Fibroblast of skin of left biceps (primary cell): Measurements from ENCODE around the gene IP6K3.
A peak's percentile ranks its signal among the peaks of the same experiment; 100 is the strongest.

Experiments
- DNase-seq, 2 experiments: peaks; one replicate each; pipeline ENCODE4 v3.0.0-alpha.2; 2013; ENCODE audit warnings: low read depth in 2 of 2

IP6K3 gene

DNA sequence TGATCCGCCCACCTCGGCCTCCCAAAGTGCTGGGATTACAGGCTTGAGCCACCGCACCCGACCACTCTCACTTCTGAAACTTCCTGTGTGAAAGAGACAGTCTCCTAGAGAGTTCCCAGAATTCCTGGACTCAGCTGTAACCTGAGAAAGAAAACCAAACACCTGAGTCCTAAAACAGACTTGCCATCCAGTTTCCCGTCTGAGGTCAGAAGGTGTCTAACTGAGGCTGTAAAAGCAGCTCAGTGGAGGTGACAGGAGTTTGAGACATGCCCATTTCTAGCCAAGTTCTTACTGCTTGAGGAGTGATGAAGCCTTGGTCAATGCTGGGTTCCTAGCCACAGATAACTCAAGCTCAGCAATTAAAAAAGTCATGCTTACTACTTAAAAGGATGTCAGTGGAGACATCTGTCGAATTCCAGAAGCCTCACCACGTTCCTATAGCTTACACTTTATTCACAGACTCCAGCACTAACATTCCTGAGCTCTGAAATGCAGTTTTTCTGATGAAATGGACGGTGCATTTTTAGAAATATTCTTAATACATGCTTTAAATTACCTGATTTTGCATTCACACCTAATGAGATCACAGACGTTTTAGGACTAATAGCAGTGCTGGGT lies 41.3 kb downstream of the IP6K3 start:
- peak; percentile 43 to 44 for DNase-seq

DNA sequence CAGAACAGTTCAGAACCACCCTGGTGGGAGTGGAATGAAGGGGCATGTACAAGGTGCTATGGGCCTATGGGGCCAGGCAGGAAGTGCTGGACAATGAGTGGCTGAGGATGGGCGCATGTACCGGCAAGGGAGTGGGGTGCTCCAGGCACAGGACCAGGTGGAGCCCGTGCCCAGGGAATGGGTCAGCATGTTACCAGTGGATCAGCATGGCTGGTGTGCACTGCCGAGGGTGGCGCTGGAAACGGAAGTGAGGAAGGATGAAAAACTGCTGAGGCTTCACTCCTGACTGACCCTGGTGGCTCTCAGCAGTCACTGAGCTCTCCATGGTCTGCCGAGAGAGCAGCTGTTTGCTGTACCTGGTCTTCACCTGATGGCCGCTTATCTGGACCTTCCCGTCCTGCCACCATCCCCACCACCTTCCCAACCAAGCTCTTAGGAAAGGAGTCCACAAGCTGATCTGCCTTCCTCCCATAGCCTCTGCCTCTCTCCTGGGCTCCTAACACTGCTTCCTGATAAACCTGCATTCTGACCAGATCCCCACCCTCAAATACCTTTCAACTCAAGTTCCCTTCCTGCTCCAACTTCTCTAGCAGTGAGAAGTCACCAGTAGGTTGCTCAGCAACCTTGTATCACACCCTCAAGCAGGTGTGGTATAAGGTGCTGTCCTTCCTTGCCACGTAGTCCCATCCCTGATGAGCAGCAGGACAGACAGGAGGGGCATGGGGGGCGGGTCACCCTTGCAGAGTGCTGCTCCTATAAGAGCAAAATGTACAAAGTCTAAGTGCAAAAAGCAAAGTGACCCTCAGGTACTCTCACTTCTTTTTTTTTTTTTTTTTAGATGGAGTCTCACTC lies 42.3 kb downstream of the IP6K3 start:
- DNase-seq: no peak

DNA sequence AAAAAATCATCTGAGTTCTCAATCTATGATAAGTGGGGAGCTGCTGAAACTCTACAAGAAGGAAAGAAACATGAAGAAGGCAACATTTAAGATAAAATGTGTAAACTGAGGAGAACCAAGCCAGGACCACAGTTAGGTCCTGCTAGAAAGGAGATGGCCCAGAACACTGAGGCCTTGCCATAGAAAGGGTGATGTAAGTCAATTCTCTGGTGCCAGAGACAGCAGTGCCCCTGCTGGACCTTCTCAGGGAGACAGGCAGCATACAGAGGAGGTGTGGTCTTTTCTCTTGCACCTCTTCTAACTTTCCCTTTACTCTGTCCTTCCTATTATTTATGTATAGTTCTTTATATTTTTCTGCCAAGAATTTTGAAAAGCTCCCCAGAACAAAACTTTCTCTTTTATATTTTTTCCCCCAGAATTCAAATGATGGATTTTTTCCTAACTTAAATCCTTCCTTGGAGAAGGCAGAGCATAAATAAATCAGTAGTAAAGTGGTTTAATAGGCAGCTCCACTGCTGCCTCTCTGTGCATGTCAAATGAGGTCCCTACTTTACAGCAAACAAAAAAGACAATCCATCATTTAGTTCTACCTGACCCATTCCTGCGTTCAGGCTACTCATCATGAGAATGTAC lies 44.2 kb downstream of the IP6K3 start:
- no peak for DNase-seq

DNA sequence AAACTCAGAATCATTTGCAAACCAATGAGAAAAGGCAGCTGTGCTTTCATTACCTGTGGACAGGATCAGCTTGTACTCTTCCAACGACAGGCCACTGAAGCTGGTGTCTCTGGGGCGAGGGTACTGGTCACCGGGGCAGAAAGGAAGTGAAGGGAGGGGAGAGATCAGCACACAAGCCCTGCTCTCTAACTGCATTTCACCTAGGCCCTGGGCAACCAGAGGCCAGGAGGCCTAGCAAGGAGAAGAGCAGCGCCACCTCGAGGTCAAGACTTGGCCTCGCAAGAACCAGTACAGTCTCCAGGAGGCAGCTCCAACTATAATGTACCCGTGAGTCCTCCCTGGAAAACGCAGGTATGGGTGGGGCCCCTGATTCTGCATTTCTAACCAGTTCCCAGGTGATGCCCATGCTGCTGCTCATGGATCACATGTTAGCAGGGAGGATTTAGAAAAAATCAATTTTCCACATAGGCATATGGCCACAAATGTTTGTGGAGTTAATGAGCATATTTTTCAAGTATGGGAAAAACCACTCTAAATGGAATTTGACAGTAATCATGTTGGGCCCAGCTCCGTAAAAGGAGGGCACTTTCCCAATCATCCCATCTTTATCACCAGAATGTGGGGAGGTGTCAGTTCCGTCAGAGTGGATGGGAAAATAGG lies 46.2 kb downstream of the IP6K3 start:
- DNase-seq: no peak

DNA sequence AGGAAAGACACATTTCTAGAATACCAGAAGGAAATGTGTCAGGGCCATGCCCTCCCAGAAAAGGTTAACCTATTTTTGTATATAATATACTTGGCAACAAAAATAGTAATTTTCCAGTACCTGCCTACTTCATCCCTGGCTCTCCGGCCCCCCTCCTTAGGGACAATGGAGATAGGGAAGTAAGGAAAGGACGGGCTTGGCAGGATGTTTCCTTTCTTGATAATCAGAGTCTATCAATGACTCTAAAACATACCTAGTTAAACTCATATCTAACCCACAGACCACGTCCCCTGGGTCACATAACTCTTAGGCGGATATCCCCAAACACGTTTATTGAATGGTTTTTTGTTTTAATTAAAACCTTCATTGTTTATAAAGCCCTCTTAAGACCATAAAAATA lies 47.0 kb downstream of the IP6K3 start:
- no peak for DNase-seq

DNA sequence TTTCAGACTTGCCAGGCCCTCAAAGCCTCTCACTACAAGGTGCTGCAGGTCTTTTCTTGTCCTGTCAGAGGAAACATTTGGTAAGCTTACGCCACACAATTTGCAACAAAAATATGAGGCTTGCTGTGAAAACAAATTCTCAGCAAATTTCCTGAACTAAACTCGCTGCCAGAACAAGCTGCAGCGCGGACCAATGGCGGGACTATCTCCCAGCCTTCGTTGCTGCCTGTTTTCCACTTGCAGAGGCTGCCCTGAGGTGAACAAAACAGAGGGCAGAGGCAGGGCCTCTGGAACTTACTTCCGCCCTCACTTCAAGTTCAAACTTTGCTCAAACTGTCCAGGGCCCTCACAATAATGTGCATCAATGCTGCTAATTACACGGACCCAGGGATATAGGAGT lies 47.6 kb downstream of the IP6K3 start:
- DNase-seq: no peak

DNA sequence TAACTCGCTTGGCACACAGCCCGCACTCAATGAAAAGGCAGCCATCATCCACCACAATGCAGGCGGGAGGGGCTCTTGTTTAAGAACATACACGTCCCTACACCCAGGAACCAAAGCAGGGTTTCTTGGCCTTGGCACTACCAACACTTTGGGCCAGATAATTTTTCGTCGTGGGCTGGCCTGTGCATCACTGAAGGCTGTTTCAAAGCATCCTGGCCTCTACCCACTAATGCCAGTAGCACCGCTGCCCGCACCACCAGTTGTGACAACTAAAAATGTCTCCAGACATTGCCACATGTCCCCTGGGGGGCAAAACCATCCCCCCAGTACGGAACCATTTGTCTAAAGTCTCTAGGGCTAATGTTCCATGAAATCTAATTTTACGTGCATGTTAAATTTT lies 48.2 kb downstream of the IP6K3 start:
- no peak for DNase-seq

DNA sequence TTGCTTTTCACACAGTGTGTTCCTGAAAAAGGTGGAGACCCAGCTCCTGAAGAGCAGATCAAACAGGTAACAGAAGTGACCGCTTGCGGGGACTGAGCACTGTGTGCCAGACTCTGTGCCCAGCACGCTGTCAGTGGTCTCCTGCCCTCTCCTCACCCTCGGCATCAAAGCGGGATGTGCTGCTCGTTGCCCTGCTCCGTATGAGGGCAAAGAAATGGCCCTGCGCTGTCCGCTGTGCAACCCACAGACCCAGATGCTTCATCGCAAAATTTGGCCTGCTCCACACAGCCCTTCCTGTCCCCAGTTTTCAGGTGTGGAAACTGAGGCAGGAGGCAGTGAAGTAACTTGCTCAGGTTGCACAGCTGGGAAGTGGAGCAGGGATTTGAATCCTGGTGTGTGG lies 48.9 kb downstream of the IP6K3 start:
- DNase-seq: no peak

DNA sequence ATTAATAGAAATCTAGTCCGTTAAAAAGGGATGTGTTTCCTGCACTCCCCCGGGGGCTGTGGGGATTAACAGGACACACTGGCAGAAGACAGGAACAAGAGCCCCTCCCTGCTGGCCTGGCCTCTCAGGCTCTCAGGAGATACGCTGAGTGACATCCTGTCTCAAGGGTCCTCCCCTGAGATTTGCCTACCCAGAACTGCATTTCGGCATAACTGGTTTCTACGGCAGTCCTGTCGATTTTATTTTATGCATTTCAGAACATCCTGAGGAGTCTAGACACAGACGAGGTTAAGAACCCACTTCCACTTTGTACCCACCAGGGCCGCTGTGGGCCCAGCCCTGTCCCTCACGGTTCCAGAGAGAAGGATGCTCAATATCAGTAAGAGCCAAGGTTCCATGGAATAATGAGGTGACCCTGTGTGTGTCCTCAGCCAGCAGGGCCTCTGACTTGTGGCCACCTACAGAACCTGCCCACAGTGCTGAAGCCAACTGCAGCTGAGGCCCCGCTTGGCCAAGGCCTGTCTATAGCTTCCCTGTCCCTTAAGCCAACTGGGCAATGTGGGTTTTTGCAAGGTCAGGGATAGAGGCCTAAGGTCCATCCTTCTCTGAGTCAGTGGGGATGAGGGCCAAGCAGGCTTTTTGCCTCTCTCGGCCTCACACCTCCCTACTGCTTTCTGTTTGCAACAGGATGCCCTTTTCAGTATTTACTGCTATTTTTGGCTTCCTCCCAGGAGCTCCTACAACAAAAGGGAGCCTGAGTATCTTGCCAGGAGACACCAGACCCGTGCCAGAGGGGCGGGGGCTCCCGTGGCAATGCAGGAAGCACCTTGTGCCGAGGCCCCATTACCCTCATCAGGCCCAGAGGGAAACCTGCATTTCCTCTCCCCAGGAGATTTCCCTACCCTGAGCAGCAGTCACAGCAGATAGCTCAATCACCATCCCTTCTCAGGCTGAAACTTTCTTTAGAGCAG lies 49.9 kb downstream of the IP6K3 start:
- no peak for DNase-seq

DNA sequence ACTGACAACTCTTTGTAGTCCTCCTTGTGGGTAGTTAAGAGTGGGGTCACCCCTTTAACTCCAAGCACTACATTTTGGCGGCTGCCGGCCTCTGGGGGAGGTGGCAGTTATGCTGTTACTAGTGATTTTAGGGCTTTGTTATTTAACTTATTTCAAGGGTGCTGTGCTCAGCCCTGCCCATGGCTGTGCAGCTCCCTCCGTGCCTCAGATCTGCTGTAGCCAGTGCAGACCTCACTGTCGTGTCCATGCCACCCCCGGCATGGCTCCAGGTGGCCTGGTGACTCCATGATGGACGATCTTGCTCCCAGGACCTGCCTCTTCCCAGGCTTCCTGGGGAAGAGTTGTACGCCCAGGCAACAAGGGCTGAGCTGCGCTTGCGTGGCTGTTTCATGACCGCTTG lies 50.6 kb downstream of the IP6K3 start:
- no peak for DNase-seq

DNA sequence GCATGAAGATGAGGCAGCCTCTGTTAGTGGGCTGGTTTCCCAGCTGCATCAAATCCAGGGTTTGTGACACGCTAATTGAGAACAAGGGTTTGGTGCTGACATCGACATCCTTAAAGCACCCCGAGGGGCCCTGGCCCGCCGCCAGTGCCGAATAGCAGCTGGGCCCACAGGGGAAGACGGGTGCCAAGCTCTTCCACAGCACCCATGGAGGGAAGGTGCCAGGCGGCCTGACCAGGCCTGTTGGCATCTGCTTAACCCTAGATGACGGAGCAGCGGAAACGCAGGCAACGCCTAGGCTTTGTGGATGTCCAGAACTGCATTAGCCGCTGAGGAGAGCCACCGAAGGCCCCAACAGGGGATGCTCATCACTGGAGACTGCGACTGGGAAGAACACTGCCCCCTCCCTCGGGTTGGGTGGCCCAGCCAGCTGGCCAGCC lies 51.2 kb downstream of the IP6K3 start:
- no peak for DNase-seq

DNA sequence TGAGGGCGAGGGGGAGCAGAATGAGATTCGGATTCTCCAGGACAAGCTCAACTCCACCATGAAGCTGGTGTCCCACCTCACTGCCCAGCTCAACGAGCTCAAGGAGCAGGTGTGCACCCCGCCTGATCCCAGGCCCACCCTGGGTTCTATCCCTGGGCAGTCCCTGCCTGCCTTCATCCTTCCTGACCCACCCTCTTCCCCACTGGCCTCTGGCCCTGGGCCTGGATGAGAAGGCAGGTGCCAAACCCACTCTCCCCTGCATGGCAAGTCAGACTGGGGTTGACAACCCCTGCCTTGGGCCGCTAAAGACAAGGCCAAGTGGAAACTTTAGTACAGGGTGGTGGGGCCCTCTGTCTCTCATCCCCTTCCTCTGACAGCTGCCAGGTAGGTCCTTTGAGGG lies 51.7 kb downstream of the IP6K3 start:
- no peak for DNase-seq

DNA sequence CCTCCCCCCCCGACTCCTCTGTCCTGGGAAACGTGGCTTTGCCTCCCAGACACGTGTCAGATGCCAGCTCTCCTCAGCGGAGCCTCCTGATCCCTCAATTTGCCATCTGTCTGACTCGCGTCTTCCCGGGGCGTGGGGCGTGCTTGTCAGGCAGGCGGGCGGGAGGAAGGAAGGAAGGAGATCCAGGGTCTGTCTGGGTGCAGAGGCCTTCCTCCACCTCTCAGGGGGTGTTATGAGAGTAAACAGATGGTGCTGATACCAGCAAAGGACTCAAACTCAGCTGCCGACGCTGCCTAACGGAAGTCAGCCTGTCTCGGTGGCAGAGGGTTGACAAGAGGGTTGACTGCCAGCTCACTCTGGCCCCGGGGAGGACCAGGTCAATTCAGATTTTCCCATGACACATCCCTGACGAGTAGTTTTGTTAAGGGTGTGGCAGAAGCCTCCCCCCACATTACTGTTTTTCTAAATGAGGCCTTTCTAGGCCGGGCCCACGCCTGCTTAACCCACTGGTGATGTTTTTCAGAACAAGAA lies 52.2 kb downstream of the IP6K3 start:
- no peak for DNase-seq

DNA sequence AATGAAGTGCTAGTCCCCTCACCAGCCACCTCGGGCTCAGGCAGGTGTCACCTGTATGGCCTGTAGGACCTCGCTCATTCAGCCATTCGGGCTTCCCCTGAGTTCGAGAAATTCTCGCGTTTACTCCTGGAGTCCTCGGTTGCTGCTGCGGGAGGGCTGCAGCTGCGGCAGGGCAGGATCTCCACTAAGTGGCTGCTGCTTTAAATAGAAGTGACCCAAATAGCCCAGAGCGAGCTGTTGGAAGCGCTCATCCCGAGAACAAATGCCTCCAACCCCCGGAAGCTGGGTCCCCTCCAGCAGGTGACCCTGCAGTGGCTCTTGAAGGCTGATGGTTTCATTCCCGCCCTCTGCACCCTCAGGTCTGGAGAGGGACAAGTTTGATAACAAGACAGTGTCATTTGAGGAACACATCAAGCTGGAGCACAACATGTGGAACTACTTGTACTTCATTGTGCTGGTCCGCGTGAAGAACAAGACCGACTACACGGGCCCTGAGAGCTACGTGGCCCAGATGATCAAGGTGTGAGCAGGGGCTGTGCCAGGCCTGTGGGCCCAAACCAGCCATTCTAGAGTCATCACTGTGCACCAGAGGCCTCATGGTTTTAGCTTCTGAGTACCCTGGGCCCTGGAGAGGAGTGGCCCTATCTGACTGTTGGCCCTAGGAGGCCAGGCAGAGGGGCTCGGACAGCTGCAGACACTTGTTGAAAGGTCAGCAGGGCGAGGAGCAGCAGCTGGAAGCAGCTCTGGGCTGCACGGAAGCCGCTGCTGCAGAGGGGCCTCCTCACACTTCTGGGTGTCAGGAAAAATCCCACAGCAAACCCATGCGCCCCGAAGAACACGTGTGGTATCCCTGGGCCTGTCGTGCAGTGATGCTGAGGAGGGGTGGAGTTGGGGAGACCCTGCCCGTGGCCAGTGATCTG lies 53.3 kb downstream of the IP6K3 start:
- no peak for DNase-seq

DNA sequence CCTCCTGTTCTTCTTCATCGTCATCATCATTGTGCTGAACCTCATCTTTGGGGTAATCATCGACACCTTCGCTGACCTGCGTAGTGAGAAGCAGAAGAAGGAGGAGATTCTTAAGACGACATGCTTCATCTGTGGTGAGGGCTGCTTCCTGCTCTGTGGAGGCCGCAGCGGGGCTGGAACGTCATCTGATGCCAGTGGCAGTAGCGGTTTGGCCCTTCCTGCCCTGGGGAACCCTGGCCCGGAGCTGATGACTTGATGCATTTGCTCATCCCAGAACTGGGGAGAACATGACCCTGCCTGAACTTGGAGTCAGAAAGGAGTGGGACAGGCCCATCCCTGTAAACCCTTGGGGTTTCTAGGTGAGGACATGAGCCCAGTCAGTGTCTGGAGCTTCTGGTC lies 53.9 kb downstream of the IP6K3 start:
- DNase-seq: no peak

DNA sequence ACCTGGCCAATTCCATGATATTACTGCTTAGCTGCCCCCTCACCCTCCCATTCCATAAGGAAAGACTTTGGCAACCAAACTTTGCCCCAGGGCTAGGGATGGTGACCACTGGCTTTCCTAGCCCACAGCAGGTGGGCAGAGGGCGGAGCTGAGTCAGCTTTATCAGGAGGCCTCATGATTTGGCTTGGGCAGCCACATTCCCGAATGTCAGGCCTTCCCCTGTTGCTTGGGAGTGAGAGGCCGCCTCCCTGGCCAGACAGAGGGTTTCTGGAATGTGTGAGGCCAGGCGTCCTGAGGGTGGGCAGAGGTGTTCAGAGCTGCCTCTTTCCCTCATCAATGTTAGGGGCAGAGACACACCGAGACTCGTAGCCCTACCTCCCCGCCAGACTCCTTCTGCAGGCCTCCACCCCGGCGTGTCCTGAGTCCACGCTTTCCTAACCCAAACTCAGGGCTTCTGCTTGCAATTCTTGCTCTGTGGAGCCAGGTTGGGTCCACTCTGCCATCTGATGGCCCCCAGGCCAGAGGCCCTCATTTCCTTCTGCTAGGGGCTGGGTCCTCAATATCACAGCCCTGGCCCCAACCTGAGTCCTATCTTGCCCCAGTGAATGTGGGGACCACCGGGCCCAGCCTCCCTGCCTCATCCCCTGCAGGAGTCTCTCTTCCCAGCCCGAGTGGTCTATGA lies 54.5 kb downstream of the IP6K3 start:
- no peak for DNase-seq

DNA sequence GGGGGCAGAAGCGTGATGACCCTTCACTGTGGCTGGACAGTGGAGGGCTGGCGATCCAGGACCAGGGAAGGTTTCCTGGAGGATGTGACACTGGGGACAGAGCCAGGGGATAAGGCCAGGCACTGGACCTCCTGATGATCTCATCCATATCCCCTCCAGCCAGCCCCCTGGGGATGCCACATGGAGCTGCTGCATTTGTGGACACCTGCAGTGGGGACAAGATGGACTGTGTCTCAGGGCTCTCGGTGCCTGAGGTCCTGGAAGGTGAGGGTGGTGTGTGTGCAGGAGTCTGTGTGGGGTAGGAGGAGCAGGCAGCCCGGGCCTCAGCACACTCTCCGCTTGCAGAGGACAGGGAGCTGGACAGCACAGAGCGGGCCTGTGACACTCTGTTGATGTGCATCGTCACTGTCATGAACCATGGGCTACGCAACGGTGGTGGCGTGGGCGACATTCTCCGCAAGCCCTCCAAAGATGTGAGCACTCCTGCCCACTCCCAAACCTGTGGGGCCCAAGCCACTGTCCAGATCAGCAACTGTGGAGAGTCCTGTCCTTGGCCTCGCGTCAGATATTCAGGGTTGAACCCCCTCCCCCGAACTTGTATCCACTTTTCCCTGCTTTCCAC lies 55.1 kb downstream of the IP6K3 start:
- DNase-seq: no peak

DNA sequence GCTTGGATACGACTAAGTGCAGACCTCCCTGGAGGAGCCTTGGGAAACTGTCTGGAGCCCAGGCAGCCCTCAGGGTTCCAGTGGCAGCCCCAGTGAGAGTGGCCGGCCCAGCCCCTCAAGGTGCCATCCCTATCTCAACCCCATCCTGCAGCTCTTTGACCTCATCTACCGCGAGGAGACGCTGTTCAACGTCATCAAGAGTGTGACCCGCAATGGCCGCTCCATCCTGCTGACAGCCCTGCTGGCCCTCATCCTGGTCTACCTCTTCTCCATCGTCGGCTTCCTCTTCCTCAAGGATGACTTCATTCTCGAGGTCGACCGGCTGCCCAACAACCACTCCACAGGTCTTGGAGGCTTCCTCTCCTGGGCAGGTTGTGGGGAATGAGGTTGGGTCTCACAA lies 55.9 kb downstream of the IP6K3 start:
- DNase-seq: no peak

DNA sequence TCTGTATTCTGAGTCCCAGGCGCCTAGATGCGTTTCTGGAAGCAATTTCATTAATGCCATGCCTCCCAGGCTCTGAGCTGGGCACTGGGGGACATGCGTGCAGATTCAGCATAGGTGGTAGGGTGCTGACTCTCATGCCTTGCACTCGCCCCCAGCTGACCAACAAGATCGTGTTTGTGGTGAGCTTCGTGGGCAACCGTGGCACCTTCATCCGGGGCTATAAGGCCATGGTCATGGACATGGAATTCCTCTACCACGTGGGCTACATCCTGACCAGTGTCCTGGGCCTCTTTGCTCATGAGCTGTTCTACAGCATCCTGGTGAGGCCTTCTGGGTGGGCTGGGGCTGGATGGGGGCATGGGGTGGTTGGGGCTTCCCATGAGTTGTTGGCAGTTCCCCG lies 56.8 kb downstream of the IP6K3 start:
- no peak for DNase-seq
